ENCODE data around the gene TLE3. TPM values are rescaled to one million over a fixed set of nuclear protein-coding genes. Genes with fewer than 3 reads are reported as not detected.

TLE3 gene
- total and polyA plus RNA-seq, 2 experiments from 2014 or later, result 21.2 to 45.9 TPM

DNA sequence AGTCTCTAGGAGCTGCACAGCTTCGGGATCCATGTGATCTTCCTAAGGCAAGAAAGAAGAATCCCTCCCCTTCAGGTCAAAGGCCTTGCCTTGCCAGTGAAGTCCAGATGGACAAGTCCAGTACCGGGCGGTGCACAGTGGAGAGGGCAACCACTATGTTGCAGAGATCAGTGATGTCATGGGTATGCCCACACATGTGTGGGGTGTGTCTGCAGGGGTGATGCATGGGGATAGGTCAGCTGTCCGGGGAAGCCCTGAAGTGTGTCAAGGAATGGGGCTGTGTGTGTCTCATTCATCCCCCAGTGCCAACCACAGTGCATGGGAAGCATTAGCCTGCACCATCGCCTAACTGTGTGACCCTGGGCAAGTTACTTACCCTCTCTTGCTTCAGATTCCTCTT lies 66.5 kb downstream of the TLE3 start:
- Histone ChIP-seq H3K27me3 (no peaks in the 10 kb centered on the region), H3K27ac (no peak overlapping the region), H3K36me3 (replicated peaks; ENCODE audit: insufficient read depth, low read depth) (no peaks in the 10 kb centered on the region), H2AFZ (no peak overlapping the region), H3K4me3 (no peak overlapping the region), H3K79me2 (no peaks in the 10 kb centered on the region), H3K4me2 (no peak overlapping the region), H4K20me1 (ENCODE audit: insufficient read depth, poor library complexity, severe bottlenecking) (no peaks in the 10 kb centered on the region), H3K9me3 (ENCODE audit: low read depth) (no peaks in the 10 kb centered on the region), H3K9me2 (replicated peaks; ENCODE audit: insufficient read depth) (no peaks in the 10 kb centered on the region), H3K4me1 (ENCODE audit: insufficient read depth) (no peaks in the 10 kb centered on the region)
- no peak for TF ChIP-seq EZH2phosphoT487 (IDR thresholded peaks at IDR 0.05; ENCODE audit: low read depth, severe bottlenecking, unreplicated experiment)
- TF ChIP-seq, protein P1, sequence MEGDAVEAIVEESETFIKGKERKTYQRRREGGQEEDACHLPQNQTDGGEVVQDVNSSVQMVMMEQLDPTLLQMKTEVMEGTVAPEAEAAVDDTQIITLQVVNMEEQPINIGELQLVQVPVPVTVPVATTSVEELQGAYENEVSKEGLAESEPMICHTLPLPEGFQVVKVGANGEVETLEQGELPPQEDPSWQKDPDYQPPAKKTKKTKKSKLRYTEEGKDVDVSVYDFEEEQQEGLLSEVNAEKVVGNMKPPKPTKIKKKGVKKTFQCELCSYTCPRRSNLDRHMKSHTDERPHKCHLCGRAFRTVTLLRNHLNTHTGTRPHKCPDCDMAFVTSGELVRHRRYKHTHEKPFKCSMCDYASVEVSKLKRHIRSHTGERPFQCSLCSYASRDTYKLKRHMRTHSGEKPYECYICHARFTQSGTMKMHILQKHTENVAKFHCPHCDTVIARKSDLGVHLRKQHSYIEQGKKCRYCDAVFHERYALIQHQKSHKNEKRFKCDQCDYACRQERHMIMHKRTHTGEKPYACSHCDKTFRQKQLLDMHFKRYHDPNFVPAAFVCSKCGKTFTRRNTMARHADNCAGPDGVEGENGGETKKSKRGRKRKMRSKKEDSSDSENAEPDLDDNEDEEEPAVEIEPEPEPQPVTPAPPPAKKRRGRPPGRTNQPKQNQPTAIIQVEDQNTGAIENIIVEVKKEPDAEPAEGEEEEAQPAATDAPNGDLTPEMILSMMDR (IDR thresholded peaks at IDR 0.05; ENCODE audit: poor library complexity), result no peak
- TF ChIP-seq EZH2 (IDR thresholded peaks at IDR 0.05; ENCODE audit: borderline replicate concordance), result no peak
- 95% methylated on average over 5 of the region's 5 CpGs for WGBS (ENCODE audit: low lambda C conversion rate, missing lambda C conversion rate)
- no peak for DNase-seq (ENCODE audit: low spot score)

DNA sequence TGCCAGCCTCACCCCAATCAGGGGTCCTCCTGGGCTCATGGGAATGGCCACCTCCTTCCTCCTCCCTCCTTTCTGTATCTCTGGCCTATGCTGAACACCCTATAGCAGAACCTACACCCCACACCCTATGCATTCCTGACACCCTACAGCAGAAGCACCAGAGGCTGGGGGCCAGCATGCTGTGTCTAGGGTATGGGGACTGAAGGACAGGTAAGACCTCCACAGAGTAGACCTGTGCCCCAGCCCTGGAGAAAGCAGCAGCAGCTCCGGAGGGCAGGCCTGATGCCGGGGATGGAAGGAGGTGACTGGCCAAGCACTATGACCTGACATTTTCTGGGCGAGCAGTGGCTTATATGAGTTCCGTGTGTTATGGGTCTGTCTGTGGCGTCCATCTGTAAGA lies 66.9 kb downstream of the TLE3 start:
- H3K36me3 ChIP-seq (replicated peaks; ENCODE audit: insufficient read depth, low read depth), result no peaks in the 10 kb centered on the region
- H3K27ac ChIP-seq, result no peak overlapping the region
- no peaks in the 10 kb centered on the region for H3K9me3 ChIP-seq (ENCODE audit: low read depth)
- DNase-seq (ENCODE audit: low spot score), result no peak
- no peaks in the 10 kb centered on the region for H3K27me3 ChIP-seq
- no peaks in the 10 kb centered on the region for H3K4me1 ChIP-seq (ENCODE audit: insufficient read depth)
- TF ChIP-seq, protein P1 (IDR thresholded peaks at IDR 0.05; ENCODE audit: poor library complexity), result no peak
- TF ChIP-seq EZH2phosphoT487 (IDR thresholded peaks at IDR 0.05; ENCODE audit: low read depth, severe bottlenecking, unreplicated experiment) (no peak), EZH2 (IDR thresholded peaks at IDR 0.05; ENCODE audit: borderline replicate concordance) (no peak)
- 90% methylated on average over 5 of the region's 5 CpGs for WGBS (ENCODE audit: low lambda C conversion rate, missing lambda C conversion rate)
- H3K9me2 ChIP-seq (replicated peaks; ENCODE audit: insufficient read depth), result no peaks in the 10 kb centered on the region
- no peak overlapping the region for H2AFZ ChIP-seq
- H3K79me2 ChIP-seq, result no peaks in the 10 kb centered on the region
- no peak overlapping the region for H3K4me2 ChIP-seq
- H4K20me1 ChIP-seq (ENCODE audit: insufficient read depth, poor library complexity, severe bottlenecking), result no peaks in the 10 kb centered on the region
- no peak overlapping the region for H3K4me3 ChIP-seq

DNA sequence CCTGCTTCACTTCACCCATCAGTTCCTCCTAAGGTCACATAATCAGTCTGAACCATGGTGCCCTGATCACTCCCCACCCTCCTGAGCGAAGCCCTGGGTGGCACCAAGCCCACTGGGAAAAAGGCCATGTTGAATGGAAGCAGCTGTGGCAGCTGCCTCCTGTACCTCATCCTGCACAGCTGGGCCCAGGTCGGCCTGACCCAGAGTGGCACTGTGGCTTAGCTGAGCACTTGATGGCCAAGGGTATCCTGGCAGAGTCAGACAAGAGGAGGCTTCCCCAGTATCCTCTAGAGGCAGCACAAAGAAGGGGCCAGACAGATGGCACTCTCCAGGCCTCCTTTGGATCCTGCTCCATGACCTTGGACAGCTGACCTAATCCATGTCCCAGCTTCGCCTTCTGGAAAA lies 68.4 kb downstream of the TLE3 start:
- Histone ChIP-seq H4K20me1 (ENCODE audit: insufficient read depth, poor library complexity, severe bottlenecking) (no peaks in the 10 kb centered on the region), H3K4me3 (no peak overlapping the region), H3K36me3 (replicated peaks; ENCODE audit: insufficient read depth, low read depth) (no peaks in the 10 kb centered on the region), H3K9me3 (ENCODE audit: low read depth) (no peaks in the 10 kb centered on the region), H3K27me3 (no peaks in the 10 kb centered on the region), H3K4me2 (no peak overlapping the region), H3K79me2 (no peaks in the 10 kb centered on the region), H3K4me1 (ENCODE audit: insufficient read depth) (no peaks in the 10 kb centered on the region), H3K27ac (no peak overlapping the region), H3K9me2 (replicated peaks; ENCODE audit: insufficient read depth) (no peaks in the 10 kb centered on the region), H2AFZ (no peak overlapping the region)
- 94% methylated on average over 3 of the region's 3 CpGs for WGBS (ENCODE audit: low lambda C conversion rate, missing lambda C conversion rate)
- DNase-seq (ENCODE audit: low spot score), result no peak
- TF ChIP-seq, protein P1 (IDR thresholded peaks at IDR 0.05; ENCODE audit: poor library complexity), result no peak
- TF ChIP-seq EZH2 (IDR thresholded peaks at IDR 0.05; ENCODE audit: borderline replicate concordance), result no peak
- TF ChIP-seq EZH2phosphoT487 (IDR thresholded peaks at IDR 0.05; ENCODE audit: low read depth, severe bottlenecking, unreplicated experiment), result no peak

DNA sequence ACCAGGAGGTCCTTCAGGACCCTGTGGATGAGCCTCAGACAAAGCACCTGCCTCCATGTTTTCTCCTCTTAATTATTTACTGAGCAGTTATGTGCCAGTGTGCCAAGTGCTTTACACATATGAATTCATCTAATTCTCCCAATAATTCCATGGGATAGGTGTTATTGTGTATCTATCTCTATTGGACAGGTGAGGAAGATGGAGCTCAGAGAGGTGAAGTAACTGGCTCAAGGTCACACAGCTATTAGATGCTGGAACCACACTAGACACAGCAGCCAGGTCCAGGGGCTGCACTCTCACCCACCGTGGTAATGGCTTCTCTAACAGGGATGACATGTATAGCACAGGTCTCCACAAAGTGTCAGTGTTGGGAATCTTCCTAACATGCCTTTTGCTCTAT lies 70.2 kb downstream of the TLE3 start:
- peaks cover 9% of the 10 kb centered on the region for H3K4me1 ChIP-seq (ENCODE audit: insufficient read depth)
- H3K4me2 ChIP-seq, result no peak overlapping the region
- no peaks in the 10 kb centered on the region for H3K27me3 ChIP-seq
- TF ChIP-seq, protein P1 (IDR thresholded peaks at IDR 0.05; ENCODE audit: poor library complexity), result no peak
- no peak for TF ChIP-seq EZH2phosphoT487 (IDR thresholded peaks at IDR 0.05; ENCODE audit: low read depth, severe bottlenecking, unreplicated experiment)
- no peak for TF ChIP-seq EZH2 (IDR thresholded peaks at IDR 0.05; ENCODE audit: borderline replicate concordance)
- H3K27ac ChIP-seq, result no peak overlapping the region
- no peaks in the 10 kb centered on the region for H3K9me2 ChIP-seq (replicated peaks; ENCODE audit: insufficient read depth)
- H3K4me3 ChIP-seq, result no peak overlapping the region
- 82% methylated on average over 1 of the region's 1 CpG for WGBS (ENCODE audit: low lambda C conversion rate, missing lambda C conversion rate)
- no peaks in the 10 kb centered on the region for H3K36me3 ChIP-seq (replicated peaks; ENCODE audit: insufficient read depth, low read depth)
- H3K79me2 ChIP-seq, result no peaks in the 10 kb centered on the region
- DNase-seq (ENCODE audit: low spot score), result no peak
- H4K20me1 ChIP-seq (ENCODE audit: insufficient read depth, poor library complexity, severe bottlenecking), result no peaks in the 10 kb centered on the region
- H3K9me3 ChIP-seq (ENCODE audit: low read depth), result no peaks in the 10 kb centered on the region
- H2AFZ ChIP-seq, result no peak overlapping the region

Data from hepatocyte (in vitro differentiated cells).